HCT116 (cell line): ENCODE measurements around the gene RNU6-9. TPM values are rescaled to one million over a fixed set of nuclear protein-coding genes. Genes with fewer than 3 reads are reported as not detected.

ENCODE experiments used
- ATAC-seq: fragments of 200-7000 bp; cut with Tn5 transposase; 2 replicates; pipeline ENCODE4 v1.9.1; 2020; ENCODE audit warnings: mild to moderate bottlenecking, moderate library complexity
- BruUV-seq: library from RNA; stranded (reverse); fragments of 400-500 nt; replicated peaks from 2 replicates; lab custom pipeline; 2021; lab: Mats Ljungman, UMichigan
- CTCF ChIA-PET: fragments of 300-600 bp; sonication (Branson Sonifier 250); formaldehyde crosslinking; loops from one replicate; lab custom pipeline; 2021; ENCODE audit warnings: antibody characterized with exemption; lab: Charles Lee
- POLR2A ChIA-PET: fragments of 300-600, 350-600 bp; sonication (Branson Sonifier 250); formaldehyde crosslinking; loops from one replicate; lab custom pipeline; 2021; ENCODE audit warnings: antibody characterized with exemption; lab: Charles Lee
- RAD21 ChIA-PET, 2 experiments: fragments of 300-600 bp; sonication (Branson Sonifier 250); formaldehyde crosslinking; loops; one replicate each; lab custom pipeline; 2023; ENCODE audit warnings: low total read pairs in 2 of 2; ENCODE audit not compliant: uncharacterized antibody in 2 of 2, unreplicated experiment in 2 of 2, low non-redundant PET in 1 of 2; lab: Charles Lee
- DNase-seq: peaks from one replicate; pipeline ENCODE4 v3.0.0-alpha.2; 2010; ENCODE audit warnings: low read depth, low spot score
- H2AFZ ChIP-seq: fragments of 200-600 bp; shearing (Covaris generic), sonication (generic); 2 replicates; pipeline ENCODE4 v1.6.1; 2017; ENCODE audit warnings: low read depth, mixed run types, mixed read lengths, antibody characterized with exemption, low read length; ENCODE audit not compliant: poor library complexity, severe bottlenecking
- H3K27ac ChIP-seq: 2 replicates; pipeline ENCODE4 v1.5.1; 2012; ENCODE audit warnings: low read depth, low read length
- H3K27me3 ChIP-seq: fragments of 200-600 bp; sonication (generic); 2 replicates; pipeline ENCODE4 v1.6.1; 2016; ENCODE audit warnings: mixed run types, low read length, mixed read lengths; ENCODE audit not compliant: insufficient read depth
- H3K36me3 ChIP-seq, 2 experiments: fragments of 200-500 bp in 1 of 2; fragments of 200-600 bp in 1 of 2; sonication (Bioruptor generic) in 1 of 2; sonication (generic) in 1 of 2; 2 replicates each; pipeline versions ENCODE4 v1.5.1 to v1.6.1; 2014 to 2016; ENCODE audit warnings: low read length in 2 of 2, inconsistent platforms in 1 of 2, mixed read lengths in 1 of 2, mixed run types in 1 of 2; ENCODE audit not compliant: insufficient read depth in 2 of 2, control insufficient read depth in 1 of 2
- H3K4me1 ChIP-seq, 2 experiments: fragments of 200-600 bp in 1 of 2; sonication (generic) in 1 of 2; 2 replicates each; pipeline versions ENCODE4 v1.5.1 to v1.6.1; 2012 to 2017; ENCODE audit warnings: low read length in 2 of 2, inconsistent platforms in 1 of 2, mild to moderate bottlenecking in 1 of 2, mixed read lengths in 1 of 2, mixed run types in 1 of 2, moderate library complexity in 1 of 2; ENCODE audit not compliant: insufficient read depth in 2 of 2, control insufficient read depth in 1 of 2
- H3K4me2 ChIP-seq: fragments of 200-600 bp; sonication (generic); 2 replicates; pipeline ENCODE4 v1.6.1; 2017; ENCODE audit warnings: mixed run types, low read length, mixed read lengths
- H3K4me3 ChIP-seq, 2 experiments: fragments of 200-600 bp in 1 of 2; sonication (generic) in 1 of 2; replicated peaks in 1 of 2; 2 replicates each; pipeline ENCODE4 v1.5.1; 2011 to 2016; ENCODE audit warnings: low read length in 2 of 2, control low read depth in 1 of 2, low read depth in 1 of 2, mild to moderate bottlenecking in 1 of 2, mixed read lengths in 1 of 2, mixed run types in 1 of 2
- H3K79me2 ChIP-seq: fragments of 200-600 bp; sonication (generic); 2 replicates; pipeline ENCODE4 v1.6.1; 2017; ENCODE audit warnings: mild to moderate bottlenecking, mixed run types, low read length, moderate library complexity, mixed read lengths; ENCODE audit not compliant: insufficient read depth
- H3K9ac ChIP-seq: fragments of 200-600 bp; sonication (generic); 2 replicates; pipeline ENCODE4 v1.6.1; 2016; ENCODE audit warnings: low read length, mixed read lengths
- H3K9me2 ChIP-seq: fragments of 200-600 bp; sonication (generic), shearing (Covaris generic); 2 replicates; pipeline ENCODE4 v1.6.1; 2017; ENCODE audit warnings: mixed run types, mild to moderate bottlenecking, moderate library complexity; ENCODE audit not compliant: insufficient read depth
- H3K9me3 ChIP-seq, 2 experiments: fragments of 200-500 bp in 1 of 2; fragments of 200-600 bp in 1 of 2; sonication (Bioruptor generic) in 1 of 2; sonication (generic) in 1 of 2; 2 replicates each; pipeline ENCODE4 v1.6.1; 2014 to 2017; ENCODE audit warnings: low read length in 2 of 2, mixed read lengths in 2 of 2, inconsistent platforms in 1 of 2, low read depth in 1 of 2, mild to moderate bottlenecking in 1 of 2, mixed run types in 1 of 2, moderate library complexity in 1 of 2; ENCODE audit not compliant: control insufficient read depth in 1 of 2, insufficient read depth in 1 of 2
- H4K20me1 ChIP-seq: fragments of 200-600 bp; sonication (generic), shearing (Covaris generic); 2 replicates; pipeline ENCODE4 v1.6.1; 2017; ENCODE audit warnings: mixed run types, mild to moderate bottlenecking, moderate library complexity; ENCODE audit not compliant: insufficient read depth
- CEBPB ChIP-seq: IDR thresholded peaks from 2 replicates; pipeline ENCODE4 v1.6.1; 2012; ENCODE audit warnings: low read depth
- EZH2 ChIP-seq: fragments of 200-600 bp; sonication (generic); IDR thresholded peaks from 2 replicates; pipeline ENCODE4 v1.6.1; 2017; ENCODE audit warnings: antibody characterized with exemption, mixed run types
- EZH2phosphoT487 ChIP-seq: fragments of 200-600 bp; IDR thresholded peaks from 2 replicates; pipeline ENCODE4 v1.6.1; 2018; ENCODE audit warnings: antibody characterized with exemption, borderline replicate concordance
- JUND ChIP-seq: IDR thresholded peaks from 2 replicates; pipeline ENCODE4 v1.6.1; 2012
- POLR2AphosphoS5 ChIP-seq: IDR thresholded peaks from 2 replicates; pipeline ENCODE4 v1.6.1; 2011; ENCODE audit warnings: mild to moderate bottlenecking, low read depth, low read length, moderate library complexity
- SIN3A ChIP-seq: IDR thresholded peaks from 2 replicates; pipeline ENCODE4 v1.6.1; 2012; ENCODE audit warnings: low read depth
- SP1 ChIP-seq: IDR thresholded peaks from 2 replicates; pipeline ENCODE4 v1.6.1; 2012; ENCODE audit warnings: low read depth
- TCF7L2 ChIP-seq: IDR thresholded peaks from 2 replicates; pipeline ENCODE4 v1.7.0; 2011; ENCODE audit warnings: borderline replicate concordance, inconsistent platforms; ENCODE audit not compliant: insufficient read depth, insufficient read length; ENCODE audit errors: extremely low read depth
- YY1 ChIP-seq: IDR thresholded peaks from 2 replicates; pipeline ENCODE4 v1.6.1; 2011; ENCODE audit warnings: low read length, low read depth, moderate library complexity, mild to moderate bottlenecking; ENCODE audit not compliant: insufficient replicate concordance; ENCODE audit errors: extremely low read depth
- ZFX ChIP-seq: fragments of 450-650 bp; IDR thresholded peaks from 2 replicates; pipeline ENCODE4 v1.6.1; 2017
- intact Hi-C: fragments of 100-400 bp; cut with micrococcal nuclease; formaldehyde crosslinking; loops from 2 replicates; pipeline ENCODE4 v1.10.0; 2022
- total RNA-seq: library from RNA; stranded (reverse); gene quantifications from one replicate; pipeline ENCODE4 v1.2.1, GENCODE V29; 2021; ENCODE audit not compliant: unreplicated experiment
- TF ChIP-seq, protein P1 (sequence below): IDR thresholded peaks from 2 replicates; pipeline ENCODE4 v1.6.1; 2012; ENCODE audit warnings: low read depth
- TF ChIP-seq, protein P2 (sequence below): IDR thresholded peaks from 2 replicates; pipeline ENCODE4 v1.6.1; 2012
- TF ChIP-seq, protein P3 (sequence below): IDR thresholded peaks from 2 replicates; pipeline ENCODE4 v1.6.1; 2012
- TF ChIP-seq, protein P4 (sequence below): IDR thresholded peaks from 2 replicates; pipeline ENCODE4 v1.6.1; 2011; ENCODE audit warnings: mild to moderate bottlenecking, low read length, moderate library complexity; ENCODE audit not compliant: insufficient replicate concordance; ENCODE audit errors: extremely low read depth
- TF ChIP-seq, protein P5 (sequence below), 3 experiments: fragments of 200-600 bp in 1 of 3; sonication (generic) in 1 of 3; IDR thresholded peaks in 2 of 3; conservative IDR thresholded peaks in 1 of 3; 2 replicates each; pipeline ENCODE4 v1.5.1; 2012 to 2017; ENCODE audit warnings: low read depth in 2 of 3, low read length in 2 of 3, antibody characterized with exemption in 1 of 3, borderline replicate concordance in 1 of 3, control low read depth in 1 of 3, mild to moderate bottlenecking in 1 of 3, mixed read lengths in 1 of 3, mixed run types in 1 of 3, moderate library complexity in 1 of 3; ENCODE audit not compliant: insufficient read depth in 1 of 3

Gene RNU6-9
- total RNA-seq, 1 experiment from 2014 or later, result not detected

DNA sequence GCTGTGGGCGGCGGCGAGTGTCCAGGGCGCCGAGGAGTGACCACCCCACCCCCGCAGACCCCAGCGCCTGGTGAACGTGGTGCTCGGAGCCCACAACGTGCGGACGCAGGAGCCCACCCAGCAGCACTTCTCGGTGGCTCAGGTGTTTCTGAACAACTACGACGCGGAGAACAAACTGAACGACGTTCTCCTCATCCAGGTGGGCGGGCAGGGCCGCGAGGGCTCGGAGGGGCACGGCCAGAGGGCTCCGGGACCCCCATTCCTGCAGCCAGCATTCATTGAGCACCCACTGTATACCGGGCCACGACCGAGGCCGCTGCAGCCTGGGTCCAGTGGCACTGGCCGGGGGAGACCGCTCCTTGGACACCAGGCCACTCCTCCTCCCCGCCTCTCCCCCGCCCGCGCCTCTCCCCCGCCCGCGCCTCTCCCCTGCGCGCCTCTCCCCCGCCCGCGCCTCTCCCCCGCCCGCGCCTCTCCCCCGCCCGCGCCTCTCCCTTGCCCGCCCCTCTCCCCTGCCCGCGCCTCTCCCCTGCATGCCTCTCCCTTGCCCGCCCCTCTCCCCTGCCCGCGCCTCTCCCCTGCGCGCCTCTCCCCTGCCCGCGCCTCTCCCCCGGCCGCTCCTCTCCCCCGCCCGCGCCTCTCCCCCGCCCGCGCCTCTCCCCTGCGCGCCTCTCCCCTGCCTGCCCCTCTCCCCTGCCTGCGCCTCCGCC is 49.3 kb upstream of the RNU6-9 start (continued):
- TF ChIP-seq, protein P1, sequence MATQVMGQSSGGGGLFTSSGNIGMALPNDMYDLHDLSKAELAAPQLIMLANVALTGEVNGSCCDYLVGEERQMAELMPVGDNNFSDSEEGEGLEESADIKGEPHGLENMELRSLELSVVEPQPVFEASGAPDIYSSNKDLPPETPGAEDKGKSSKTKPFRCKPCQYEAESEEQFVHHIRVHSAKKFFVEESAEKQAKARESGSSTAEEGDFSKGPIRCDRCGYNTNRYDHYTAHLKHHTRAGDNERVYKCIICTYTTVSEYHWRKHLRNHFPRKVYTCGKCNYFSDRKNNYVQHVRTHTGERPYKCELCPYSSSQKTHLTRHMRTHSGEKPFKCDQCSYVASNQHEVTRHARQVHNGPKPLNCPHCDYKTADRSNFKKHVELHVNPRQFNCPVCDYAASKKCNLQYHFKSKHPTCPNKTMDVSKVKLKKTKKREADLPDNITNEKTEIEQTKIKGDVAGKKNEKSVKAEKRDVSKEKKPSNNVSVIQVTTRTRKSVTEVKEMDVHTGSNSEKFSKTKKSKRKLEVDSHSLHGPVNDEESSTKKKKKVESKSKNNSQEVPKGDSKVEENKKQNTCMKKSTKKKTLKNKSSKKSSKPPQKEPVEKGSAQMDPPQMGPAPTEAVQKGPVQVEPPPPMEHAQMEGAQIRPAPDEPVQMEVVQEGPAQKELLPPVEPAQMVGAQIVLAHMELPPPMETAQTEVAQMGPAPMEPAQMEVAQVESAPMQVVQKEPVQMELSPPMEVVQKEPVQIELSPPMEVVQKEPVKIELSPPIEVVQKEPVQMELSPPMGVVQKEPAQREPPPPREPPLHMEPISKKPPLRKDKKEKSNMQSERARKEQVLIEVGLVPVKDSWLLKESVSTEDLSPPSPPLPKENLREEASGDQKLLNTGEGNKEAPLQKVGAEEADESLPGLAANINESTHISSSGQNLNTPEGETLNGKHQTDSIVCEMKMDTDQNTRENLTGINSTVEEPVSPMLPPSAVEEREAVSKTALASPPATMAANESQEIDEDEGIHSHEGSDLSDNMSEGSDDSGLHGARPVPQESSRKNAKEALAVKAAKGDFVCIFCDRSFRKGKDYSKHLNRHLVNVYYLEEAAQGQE, result no peak
- TF ChIP-seq ZFX, result no peak

DNA sequence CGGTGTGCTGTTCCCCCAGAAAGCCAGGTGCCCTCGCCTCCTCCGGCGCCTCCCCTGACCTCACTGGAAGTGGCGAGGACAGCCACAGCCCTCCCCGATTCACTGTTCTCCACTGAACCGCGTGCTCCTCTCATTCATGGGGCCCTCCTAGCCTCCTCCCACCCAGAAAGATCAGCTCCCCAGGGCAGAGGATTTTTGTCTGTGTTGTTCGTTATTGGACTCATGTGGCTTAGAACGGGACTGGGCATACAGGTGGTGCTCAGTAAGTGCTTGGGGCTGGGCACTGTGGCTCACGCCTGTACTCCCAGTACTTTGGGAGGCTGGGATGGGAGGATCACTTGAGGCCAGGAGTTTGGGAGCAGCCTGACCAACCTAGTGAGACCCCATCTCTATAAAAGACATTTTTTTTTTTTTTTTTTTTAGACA is 48.7 kb upstream of the RNU6-9 start:
- no peak overlapping the region for H3K9ac ChIP-seq
- POLR2A ChIA-PET, result no interaction called here
- TF ChIP-seq SP1 (no peak), JUND (no peak), EZH2 (no peak), YY1 (no peak), CEBPB (no peak), TCF7L2 (no peak), SIN3A (no peak), EZH2phosphoT487 (no peak), POLR2AphosphoS5 (no peak)
- TF ChIP-seq, protein P2, sequence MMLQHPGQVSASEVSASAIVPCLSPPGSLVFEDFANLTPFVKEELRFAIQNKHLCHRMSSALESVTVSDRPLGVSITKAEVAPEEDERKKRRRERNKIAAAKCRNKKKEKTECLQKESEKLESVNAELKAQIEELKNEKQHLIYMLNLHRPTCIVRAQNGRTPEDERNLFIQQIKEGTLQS, result no peak
- TF ChIP-seq, protein P3, sequence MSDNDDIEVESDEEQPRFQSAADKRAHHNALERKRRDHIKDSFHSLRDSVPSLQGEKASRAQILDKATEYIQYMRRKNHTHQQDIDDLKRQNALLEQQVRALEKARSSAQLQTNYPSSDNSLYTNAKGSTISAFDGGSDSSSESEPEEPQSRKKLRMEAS, result no peak; the same call in 1 of the 2 replicates
- TF ChIP-seq, protein P4, sequence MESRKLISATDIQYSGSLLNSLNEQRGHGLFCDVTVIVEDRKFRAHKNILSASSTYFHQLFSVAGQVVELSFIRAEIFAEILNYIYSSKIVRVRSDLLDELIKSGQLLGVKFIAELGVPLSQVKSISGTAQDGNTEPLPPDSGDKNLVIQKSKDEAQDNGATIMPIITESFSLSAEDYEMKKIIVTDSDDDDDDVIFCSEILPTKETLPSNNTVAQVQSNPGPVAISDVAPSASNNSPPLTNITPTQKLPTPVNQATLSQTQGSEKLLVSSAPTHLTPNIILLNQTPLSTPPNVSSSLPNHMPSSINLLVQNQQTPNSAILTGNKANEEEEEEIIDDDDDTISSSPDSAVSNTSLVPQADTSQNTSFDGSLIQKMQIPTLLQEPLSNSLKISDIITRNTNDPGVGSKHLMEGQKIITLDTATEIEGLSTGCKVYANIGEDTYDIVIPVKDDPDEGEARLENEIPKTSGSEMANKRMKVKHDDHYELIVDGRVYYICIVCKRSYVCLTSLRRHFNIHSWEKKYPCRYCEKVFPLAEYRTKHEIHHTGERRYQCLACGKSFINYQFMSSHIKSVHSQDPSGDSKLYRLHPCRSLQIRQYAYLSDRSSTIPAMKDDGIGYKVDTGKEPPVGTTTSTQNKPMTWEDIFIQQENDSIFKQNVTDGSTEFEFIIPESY, result no peak
- TF ChIP-seq, protein P5, sequence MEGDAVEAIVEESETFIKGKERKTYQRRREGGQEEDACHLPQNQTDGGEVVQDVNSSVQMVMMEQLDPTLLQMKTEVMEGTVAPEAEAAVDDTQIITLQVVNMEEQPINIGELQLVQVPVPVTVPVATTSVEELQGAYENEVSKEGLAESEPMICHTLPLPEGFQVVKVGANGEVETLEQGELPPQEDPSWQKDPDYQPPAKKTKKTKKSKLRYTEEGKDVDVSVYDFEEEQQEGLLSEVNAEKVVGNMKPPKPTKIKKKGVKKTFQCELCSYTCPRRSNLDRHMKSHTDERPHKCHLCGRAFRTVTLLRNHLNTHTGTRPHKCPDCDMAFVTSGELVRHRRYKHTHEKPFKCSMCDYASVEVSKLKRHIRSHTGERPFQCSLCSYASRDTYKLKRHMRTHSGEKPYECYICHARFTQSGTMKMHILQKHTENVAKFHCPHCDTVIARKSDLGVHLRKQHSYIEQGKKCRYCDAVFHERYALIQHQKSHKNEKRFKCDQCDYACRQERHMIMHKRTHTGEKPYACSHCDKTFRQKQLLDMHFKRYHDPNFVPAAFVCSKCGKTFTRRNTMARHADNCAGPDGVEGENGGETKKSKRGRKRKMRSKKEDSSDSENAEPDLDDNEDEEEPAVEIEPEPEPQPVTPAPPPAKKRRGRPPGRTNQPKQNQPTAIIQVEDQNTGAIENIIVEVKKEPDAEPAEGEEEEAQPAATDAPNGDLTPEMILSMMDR (IDR thresholded peaks at IDR 0.05 in 2 of 3, conservative IDR thresholded peaks at IDR 0.05 in 1 of 3; ENCODE audit: borderline replicate concordance in 1 of 3, insufficient read depth in 1 of 3, low read depth in 2 of 3, low read length in 2 of 3), result no peak

More for the DNA sequence above, 48.7 kb upstream of the RNU6-9 start:
- H2AFZ ChIP-seq, result no peak overlapping the region
- H3K27me3 ChIP-seq, result no peaks in the 10 kb centered on the region; the same call in 1 of the 2 replicates
- no peaks in the 10 kb centered on the region for H3K9me2 ChIP-seq
- peak; percentile 8; the same call in 1 of the 2 replicates for ATAC-seq
- H4K20me1 ChIP-seq, result no peaks in the 10 kb centered on the region
- H3K4me2 ChIP-seq, result peak overlapping the region; percentile 98
- intact Hi-C loops, result no loop called here
- no peaks in the 10 kb centered on the region for H3K36me3 ChIP-seq
- no peak overlapping the region for H3K27ac ChIP-seq
- CTCF ChIA-PET, result no interaction called here
- no peaks in the 10 kb centered on the region for H3K9me3 ChIP-seq
- RAD21 ChIA-PET, result no interaction called here
- no peak for DNase-seq
- peaks cover 12 to 19% of the 10 kb centered on the region in 2 experiments; a peak in 3 of 4 replicates for H3K4me1 ChIP-seq
- H3K79me2 ChIP-seq, result no peaks in the 10 kb centered on the region
- no TSS peak for BruUV-seq
- H3K4me3 ChIP-seq, result 0 out of 4 replicates have a peak overlapping the region, but pooled peaks of 1 of the 2 experiments have one; percentile 8
